ENCODE results near the gene SAMD4B.
A peak's percentile ranks its signal among the peaks of the same experiment; 100 is the strongest.

SAMD4B gene

GRCh38 chr19:39390451-39390750 is 48.2 kb downstream of the SAMD4B start:
- TF ChIP-seq, protein P1, sequence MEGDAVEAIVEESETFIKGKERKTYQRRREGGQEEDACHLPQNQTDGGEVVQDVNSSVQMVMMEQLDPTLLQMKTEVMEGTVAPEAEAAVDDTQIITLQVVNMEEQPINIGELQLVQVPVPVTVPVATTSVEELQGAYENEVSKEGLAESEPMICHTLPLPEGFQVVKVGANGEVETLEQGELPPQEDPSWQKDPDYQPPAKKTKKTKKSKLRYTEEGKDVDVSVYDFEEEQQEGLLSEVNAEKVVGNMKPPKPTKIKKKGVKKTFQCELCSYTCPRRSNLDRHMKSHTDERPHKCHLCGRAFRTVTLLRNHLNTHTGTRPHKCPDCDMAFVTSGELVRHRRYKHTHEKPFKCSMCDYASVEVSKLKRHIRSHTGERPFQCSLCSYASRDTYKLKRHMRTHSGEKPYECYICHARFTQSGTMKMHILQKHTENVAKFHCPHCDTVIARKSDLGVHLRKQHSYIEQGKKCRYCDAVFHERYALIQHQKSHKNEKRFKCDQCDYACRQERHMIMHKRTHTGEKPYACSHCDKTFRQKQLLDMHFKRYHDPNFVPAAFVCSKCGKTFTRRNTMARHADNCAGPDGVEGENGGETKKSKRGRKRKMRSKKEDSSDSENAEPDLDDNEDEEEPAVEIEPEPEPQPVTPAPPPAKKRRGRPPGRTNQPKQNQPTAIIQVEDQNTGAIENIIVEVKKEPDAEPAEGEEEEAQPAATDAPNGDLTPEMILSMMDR (IDR thresholded peaks at IDR 0.05): no peak
- TF ChIP-seq ZFX (IDR thresholded peaks at IDR 0.05; ENCODE audit: borderline replicate concordance): no peak
- peak overlapping the region; percentile 91 for H3K27ac ChIP-seq

DNA sequence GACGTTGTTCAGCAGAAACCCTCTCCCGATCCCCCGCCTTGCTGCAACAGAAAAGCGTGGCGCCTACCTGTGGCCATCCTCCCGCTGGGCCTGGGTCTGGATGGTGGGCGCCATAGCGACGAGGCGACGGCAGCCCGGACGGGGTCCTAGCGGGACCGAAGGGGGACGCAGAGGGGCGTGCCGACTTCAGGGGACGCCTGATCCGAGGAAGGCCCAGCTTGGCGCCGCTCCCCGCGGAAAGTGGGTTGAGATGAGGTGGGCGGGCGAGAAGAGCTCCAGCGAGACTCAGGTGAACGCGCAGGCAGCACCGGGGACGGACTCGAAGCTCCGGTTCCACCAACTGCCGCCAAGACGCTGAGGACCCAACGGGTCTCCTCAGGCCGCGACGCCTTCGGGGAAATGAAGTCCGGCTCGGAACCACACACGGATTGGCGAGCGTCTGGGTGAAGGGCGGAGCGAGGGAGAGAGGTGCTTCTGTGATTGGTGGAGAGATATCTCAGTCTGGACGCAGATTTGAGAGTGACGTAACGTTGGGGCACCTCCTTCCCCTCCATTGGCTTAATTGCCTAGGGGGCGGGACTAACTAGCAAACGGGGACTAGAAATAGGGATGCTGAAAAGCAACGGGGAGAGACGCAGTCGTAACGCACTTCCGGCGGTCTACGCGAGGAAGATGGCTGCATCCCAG is 48.7 kb downstream of the SAMD4B start, which contains the start of the genes MED29 and PAF1:
Gene MED29 (plus strand): TSS at position 628 of the 687 bp plus-strand sequence. CDS start 45 bp downstream, at position 673.
Gene PAF1 (minus strand): TSS at position 356 of the 687 bp plus-strand sequence. CDS start 242 bp downstream, at position 114.
- TF ChIP-seq, protein P1 (IDR thresholded peaks at IDR 0.05): no peak
- TF ChIP-seq ZFX (IDR thresholded peaks at IDR 0.05; ENCODE audit: borderline replicate concordance): no peak
- peak within 1 kb of the TSS; percentile 91 for H3K27ac ChIP-seq

DNA sequence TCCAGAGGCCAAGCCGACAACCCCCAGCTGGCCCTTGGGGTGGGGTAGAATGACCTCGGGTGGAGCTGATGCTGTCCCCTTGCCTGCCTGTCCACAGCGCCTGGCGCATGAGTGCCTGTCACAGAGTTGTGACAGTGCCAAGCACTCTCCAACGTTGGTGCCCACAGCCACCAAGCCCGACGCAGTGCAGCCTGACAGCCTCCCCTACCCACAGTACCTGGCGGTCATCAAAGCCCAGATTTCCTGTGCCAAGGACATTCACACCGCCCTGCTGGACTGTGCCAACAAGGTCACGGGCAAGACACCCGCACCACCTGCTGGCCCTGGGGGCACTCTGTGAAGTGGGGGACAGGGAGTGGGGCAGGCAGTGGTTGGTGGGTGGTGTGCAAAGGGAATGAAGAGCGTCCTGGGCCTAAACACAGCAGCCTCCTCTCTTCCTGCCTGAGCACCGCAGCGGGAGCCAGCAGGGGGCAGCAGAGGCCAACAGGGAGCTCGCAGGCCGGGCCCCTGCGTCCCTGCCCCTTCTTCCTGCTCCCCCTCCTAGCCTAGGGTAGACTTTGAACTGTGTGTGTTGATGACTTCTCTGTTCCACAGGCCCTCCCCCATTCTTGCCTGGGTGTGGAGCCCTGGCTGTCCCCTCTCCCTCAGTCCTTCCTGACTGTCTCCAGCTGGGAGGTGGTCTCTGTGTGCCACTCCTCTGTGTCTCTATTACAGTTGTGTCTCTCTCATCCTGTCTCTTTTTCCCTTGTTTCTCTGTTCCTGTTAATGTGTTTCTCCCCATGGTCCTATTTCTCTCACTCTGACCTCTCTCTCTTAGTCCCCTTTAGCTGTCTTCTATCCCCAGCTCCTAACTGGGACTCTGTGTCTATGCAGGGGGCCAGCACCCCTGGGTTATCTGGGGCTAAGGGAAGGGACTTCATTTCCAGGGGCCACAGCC is 55.4 kb downstream of the SAMD4B start:
- no peak for TF ChIP-seq ZFX (IDR thresholded peaks at IDR 0.05; ENCODE audit: borderline replicate concordance)
- TF ChIP-seq, protein P1 (IDR thresholded peaks at IDR 0.05): peak; percentile 97
- H3K27ac ChIP-seq: peak overlapping the region; percentile 36

DNA sequence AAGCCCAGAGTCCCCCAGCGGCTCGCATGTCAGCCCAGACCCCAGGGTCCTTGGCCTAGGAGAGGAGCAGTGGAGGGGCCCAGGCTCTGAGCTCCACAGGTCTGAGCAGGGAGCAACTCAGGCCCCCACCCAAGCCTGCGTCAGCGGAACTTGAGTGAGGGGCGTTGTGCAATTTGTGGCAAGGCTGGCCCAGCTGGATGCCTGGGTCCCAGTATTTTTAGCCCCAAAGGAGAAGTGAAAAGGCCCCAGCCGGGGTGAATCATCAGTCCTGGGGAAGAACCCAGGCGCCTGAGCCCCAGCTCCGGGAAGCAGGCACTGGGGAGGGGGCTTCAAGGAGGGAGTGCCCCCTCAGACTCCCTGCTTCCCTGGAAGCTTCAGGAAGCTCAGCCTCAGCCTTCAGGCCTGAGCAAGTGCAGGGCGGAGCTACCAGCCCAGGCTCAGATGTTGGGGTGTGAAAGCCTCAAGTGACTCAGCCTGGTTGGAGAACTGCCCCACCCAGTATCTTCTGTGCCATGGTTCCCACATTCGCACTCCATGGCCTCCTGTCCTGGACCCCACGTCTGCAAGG is 56.2 kb downstream of the SAMD4B start:
- H3K27ac ChIP-seq: peak overlapping the region; percentile 36; the same call in 1 of the 2 replicates

DNA sequence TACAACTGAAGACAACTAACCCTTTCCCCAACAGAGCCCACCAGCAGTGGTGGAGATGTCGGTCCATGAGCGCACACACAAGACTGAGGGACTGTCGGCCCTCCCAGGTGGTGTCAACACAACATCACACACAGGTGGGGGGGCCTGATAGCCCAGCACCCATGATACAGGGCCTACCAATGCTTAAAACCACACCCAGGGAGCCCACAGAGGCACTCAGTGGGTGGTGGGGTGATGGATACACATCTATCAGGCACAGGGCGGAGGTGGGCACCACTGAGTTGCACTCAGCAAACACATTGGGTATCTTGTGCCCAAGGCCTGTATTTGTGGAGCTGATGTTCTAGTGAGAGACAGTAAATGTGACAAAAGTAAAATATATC is 57.4 kb downstream of the SAMD4B start:
- TF ChIP-seq ZFX (IDR thresholded peaks at IDR 0.05; ENCODE audit: borderline replicate concordance): no peak
- TF ChIP-seq, protein P1 (IDR thresholded peaks at IDR 0.05): no peak
- H3K27ac ChIP-seq: no peak overlapping the region

More for the DNA sequence above, 56.2 kb downstream of the SAMD4B start:
- TF ChIP-seq, protein P1 (IDR thresholded peaks at IDR 0.05): no peak
- no peak for TF ChIP-seq ZFX (IDR thresholded peaks at IDR 0.05; ENCODE audit: borderline replicate concordance)

DNA sequence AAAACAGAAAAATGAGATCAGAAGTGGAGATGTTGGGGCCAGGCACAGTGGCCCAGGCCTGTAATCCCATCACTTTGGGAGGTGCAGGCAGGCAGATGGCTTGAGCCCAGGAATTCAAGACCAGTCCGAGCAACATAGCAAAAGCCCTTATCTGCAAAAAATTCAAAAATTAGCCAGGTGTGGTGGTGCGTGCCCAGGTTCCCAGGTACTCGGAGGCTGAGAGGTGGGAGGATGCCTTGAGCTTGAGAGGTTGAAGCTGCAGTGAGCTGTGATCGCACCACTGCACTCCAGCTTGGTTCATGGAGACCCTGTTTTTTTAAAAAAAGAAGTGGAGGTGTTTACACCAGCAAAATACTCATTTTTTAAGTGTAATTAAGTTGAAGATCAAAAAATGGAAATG is 57.8 kb downstream of the SAMD4B start:
- H3K27ac ChIP-seq: 0 out of 2 replicates have a peak overlapping the region, but pooled peaks have one; percentile 18

More for the DNA sequence above, 57.8 kb downstream of the SAMD4B start:
- TF ChIP-seq, protein P1 (IDR thresholded peaks at IDR 0.05): no peak
- no peak for TF ChIP-seq ZFX (IDR thresholded peaks at IDR 0.05; ENCODE audit: borderline replicate concordance)
